Measurements from ENCODE around the gene GNG4. TPM values are rescaled to one million over a fixed set of nuclear protein-coding genes. Genes with fewer than 3 reads are reported as not detected.

GNG4 gene
- total and polyA plus RNA-seq, 2 donors (not counting 3 experiments of a cell fraction or from before 2014, with no cell fraction given), result 0.10 TPM; not detected in 1

GRCh38 chr1:235612761-235613160 lies 36.8 kb downstream of the GNG4 start:
- no peak for FAIRE-seq
- dilution Hi-C loops (cut with MboI; ENCODE audit: extremely low pct_ligation_motif_present, low sequenced_read_pairs) (no loop called here), intact Hi-C loops (cut with micrococcal nuclease) (no loop called here)
- Histone ChIP-seq H3K4me3 (replicated peaks in 1 of 3; ENCODE audit: insufficient read depth in 1 of 3, low read depth in 1 of 3, low read length in 3 of 3) (no peak overlapping the region), H3K9ac (replicated peaks; ENCODE audit: extremely low read depth, insufficient read depth, low read length) (no peak overlapping the region), H2AFZ (ENCODE audit: low read depth, low read length) (no peak overlapping the region), H3K27me3 (ENCODE audit: control insufficient read depth in 2 of 2, insufficient read depth in 2 of 2, low read length in 2 of 2) (peaks cover 0 to 2% of the 10 kb centered on the region in 2 experiments), H3K9me1 (replicated peaks; ENCODE audit: control insufficient read depth, extremely low read depth, insufficient read depth, low read length) (no peaks in the 10 kb centered on the region), H3K36me3 (ENCODE audit: control insufficient read depth in 2 of 2, extremely low read depth in 1 of 2, insufficient read depth in 2 of 2, low read length in 2 of 2) (no peaks in the 10 kb centered on the region), H4K20me1 (replicated peaks; ENCODE audit: control insufficient read depth, extremely low read depth, insufficient read depth, low read length) (no peaks in the 10 kb centered on the region), H3K4me1 (ENCODE audit: control insufficient read depth, extremely low read depth, insufficient read depth, low read length) (no peaks in the 10 kb centered on the region), H3K79me2 (ENCODE audit: control insufficient read depth, insufficient read depth, low read length) (no peaks in the 10 kb centered on the region), H3K9me3 (replicated peaks; ENCODE audit: control insufficient read depth, insufficient read depth, low read length) (no peaks in the 10 kb centered on the region), H3K27ac (ENCODE audit: insufficient read depth, low read depth, low read length) (no peak overlapping the region), H3K4me2 (ENCODE audit: insufficient read depth, low read length) (no peak overlapping the region)
- POLR2A ChIA-PET, result no interaction called here
- TF ChIP-seq, protein P1, sequence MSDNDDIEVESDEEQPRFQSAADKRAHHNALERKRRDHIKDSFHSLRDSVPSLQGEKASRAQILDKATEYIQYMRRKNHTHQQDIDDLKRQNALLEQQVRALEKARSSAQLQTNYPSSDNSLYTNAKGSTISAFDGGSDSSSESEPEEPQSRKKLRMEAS (IDR thresholded peaks at IDR 0.05; ENCODE audit: insufficient read depth, insufficient read length), result no peak
- TF ChIP-seq FOS (IDR thresholded peaks at IDR 0.05; ENCODE audit: borderline replicate concordance, insufficient read depth, low read length) (no peak), JUN (IDR thresholded peaks at IDR 0.05; ENCODE audit: borderline replicate concordance, insufficient read depth, insufficient read length, low read depth) (no peak), GATA2 (IDR thresholded peaks at IDR 0.05; ENCODE audit: insufficient read depth, insufficient read length, low read depth, low read length) (no peak), EZH2 (IDR thresholded peaks at IDR 0.05; ENCODE audit: borderline replicate concordance, low read depth, low read length, severe bottlenecking) (no peak), POLR2AphosphoS5 (IDR thresholded peaks at IDR 0.05; ENCODE audit: insufficient read depth, low read depth, low read length) (no peak), MYC (IDR thresholded peaks at IDR 0.05; ENCODE audit: low read depth, low read length) (no peak), POLR2A (IDR thresholded peaks at IDR 0.05; ENCODE audit: low read depth, low read length) (no peak)
- TF ChIP-seq, protein P2, sequence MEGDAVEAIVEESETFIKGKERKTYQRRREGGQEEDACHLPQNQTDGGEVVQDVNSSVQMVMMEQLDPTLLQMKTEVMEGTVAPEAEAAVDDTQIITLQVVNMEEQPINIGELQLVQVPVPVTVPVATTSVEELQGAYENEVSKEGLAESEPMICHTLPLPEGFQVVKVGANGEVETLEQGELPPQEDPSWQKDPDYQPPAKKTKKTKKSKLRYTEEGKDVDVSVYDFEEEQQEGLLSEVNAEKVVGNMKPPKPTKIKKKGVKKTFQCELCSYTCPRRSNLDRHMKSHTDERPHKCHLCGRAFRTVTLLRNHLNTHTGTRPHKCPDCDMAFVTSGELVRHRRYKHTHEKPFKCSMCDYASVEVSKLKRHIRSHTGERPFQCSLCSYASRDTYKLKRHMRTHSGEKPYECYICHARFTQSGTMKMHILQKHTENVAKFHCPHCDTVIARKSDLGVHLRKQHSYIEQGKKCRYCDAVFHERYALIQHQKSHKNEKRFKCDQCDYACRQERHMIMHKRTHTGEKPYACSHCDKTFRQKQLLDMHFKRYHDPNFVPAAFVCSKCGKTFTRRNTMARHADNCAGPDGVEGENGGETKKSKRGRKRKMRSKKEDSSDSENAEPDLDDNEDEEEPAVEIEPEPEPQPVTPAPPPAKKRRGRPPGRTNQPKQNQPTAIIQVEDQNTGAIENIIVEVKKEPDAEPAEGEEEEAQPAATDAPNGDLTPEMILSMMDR (IDR thresholded peaks at IDR 0.05; ENCODE audit: extremely low read depth in 1 of 2, insufficient read depth in 1 of 2, low read depth in 1 of 2, low read length in 2 of 2), result no peak
- no TSS peak for BruUV-seq (replicated peaks)
- no peak for DNase-seq (ENCODE audit: low read depth, low spot score)
- CTCF ChIA-PET, result interaction anchor here (4.4 kb wide), 1 partner anchor 12 kb away, joined by 24 read pairs; no protein-coding TSS in a partner anchor

Data from endothelial cell of umbilical vein (primary cell).